Stimulated activated CD8-positive, alpha-beta memory T cell treated with anti-CD3 and anti-CD28 coated beads, Interleukin-12 subunit alpha, Interleukin-12 subunit beta, amount 100 ng/mL, for 4 hours (primary cell): ENCODE results near the gene C6orf120.
"Not testable (repeated sequence)": the region's sequence is repeated elsewhere in the genome, so short reads cannot be mapped to it uniquely, and the experiment has no call there.

Experiments used
- DNase-seq: peaks from one replicate; pipeline ENCODE4 v3.0.0-alpha.2; 2020; ENCODE audit warnings: low read depth

Gene C6orf120

DNA sequence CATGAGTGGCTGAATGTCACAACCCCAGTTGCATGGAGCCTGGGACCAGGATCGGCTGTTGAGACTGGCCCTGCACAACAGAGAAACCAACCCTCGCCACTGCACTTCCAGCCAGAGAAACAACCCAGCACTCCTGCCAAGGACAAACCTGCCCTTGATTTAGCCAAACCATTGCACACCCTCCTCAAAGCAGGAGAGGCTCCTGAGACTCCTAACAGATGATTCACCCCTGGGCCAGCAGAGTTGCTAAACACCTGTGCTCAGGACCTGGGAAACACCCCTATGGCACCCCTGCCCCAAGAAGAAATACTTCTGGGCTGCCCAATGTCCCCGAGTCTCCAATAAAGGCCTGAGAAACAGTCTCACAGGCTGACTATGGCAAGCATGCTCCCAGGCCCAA is 17.9 kb upstream of the C6orf120 start:
- DNase-seq = no peak

DNA sequence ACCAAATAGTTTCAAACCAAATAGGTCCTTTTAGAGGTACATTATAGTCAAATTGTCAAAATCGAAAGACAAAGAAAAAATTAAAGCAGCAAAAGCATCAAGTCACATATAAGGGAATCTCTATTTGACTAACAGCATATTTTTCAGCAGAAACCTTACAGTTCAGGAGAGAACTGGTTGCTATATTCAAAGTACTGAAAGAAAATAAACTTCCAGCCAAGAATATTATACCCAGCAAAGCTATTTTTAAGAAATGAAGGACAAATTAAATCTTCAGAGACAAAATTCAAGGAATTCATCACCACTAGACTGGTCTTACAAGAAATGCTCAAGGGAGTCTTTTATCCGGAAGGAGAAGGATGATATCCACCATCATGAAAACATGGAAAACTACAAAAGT is 16.1 kb upstream of the C6orf120 start:
- no peak for DNase-seq

DNA sequence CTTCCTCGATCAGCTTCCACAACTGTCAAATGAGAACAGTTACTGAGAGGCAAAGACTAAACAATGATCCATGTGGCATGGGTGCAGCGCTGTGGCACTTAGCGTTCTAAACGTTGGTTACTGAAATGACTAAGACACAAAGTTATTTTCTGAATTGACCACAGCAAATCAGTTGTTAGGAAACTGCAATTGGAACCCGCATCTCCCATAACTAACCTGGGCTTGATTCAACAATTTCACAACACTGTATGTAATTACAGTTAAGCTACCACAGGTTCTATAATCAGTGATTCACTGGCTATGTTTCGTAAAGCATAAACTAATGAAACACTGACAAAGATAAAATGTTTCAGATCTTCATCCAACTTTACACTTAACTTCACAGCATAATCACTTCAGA is 12.6 kb upstream of the C6orf120 start:
- no peak for DNase-seq

DNA sequence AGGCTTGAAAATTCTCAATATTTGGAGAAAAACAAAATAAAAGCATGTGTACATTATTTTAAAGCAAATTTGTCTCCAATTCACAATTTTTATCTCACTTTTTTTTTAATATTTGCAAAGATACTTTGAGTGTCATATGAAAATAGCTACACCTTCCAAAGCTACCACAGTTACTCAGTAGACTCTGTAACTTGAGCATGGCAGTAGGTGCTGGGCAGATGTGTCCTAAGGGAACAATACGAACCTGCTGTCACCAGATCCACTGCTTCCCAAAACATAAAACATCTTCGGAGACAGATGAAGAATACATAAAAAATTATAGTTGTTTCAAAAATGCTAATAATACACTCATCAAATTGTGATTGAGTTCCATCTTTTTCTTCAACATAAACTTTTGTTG is 10.7 kb upstream of the C6orf120 start:
- DNase-seq = no peak

DNA sequence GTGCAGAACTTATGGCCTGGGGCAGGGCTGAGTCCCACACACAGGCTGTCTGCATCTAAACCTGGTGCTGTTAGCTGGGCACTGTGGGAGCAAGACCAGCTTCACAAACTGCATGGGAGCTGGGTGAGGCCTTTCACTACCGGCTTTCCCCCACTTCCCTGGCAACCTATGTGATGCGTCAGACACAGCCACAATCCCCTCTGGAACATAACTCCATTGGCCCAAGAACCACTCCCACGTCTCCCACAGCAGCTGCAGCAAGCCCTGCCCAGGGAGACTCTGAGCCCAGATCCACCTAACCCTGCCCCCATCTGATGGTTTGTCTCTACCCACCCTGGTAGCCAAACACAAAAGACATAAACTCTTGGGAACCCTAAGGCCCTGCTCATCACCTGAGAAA is 9.4 kb upstream of the C6orf120 start:
- no peak for DNase-seq

DNA sequence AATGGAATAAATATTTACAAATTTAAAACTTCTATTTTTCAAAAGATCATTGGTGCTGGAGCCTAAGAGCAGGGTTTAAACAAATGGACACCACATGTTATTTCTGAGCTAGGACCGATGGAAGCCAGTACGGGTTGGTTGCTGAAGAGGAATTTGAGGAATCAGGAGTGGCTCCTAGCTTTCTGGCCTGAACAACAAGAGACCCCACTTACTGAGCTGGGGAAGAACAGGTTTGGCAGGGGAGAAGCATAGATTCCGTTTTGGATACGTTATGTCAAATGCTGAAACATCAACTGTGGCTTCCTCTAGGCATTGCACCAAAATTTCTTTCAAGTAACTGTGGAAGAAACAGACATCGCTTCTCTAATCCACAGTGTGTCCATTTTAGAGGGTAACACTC is 6.8 kb upstream of the C6orf120 start:
- no peak for DNase-seq

DNA sequence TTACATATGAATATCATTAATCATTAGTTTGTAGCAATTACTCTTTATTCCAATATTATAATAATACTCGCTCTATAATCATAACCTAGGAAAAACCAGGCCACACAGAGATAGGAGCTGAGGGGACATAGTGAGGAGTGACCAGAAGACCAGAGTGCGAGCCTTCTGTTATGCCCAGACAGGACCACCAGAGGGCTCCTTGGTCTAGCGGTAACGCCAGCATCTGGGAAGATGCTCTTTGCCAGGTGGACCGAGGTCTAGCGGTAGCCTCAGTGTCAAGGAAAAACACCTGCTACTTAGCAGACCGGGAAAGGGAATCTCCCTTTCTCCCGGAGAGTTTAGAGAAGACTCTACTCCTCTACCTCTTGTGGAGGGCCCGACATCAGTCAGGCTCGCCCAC is 4.8 kb upstream of the C6orf120 start:
- not testable (repeated sequence) for DNase-seq

DNA sequence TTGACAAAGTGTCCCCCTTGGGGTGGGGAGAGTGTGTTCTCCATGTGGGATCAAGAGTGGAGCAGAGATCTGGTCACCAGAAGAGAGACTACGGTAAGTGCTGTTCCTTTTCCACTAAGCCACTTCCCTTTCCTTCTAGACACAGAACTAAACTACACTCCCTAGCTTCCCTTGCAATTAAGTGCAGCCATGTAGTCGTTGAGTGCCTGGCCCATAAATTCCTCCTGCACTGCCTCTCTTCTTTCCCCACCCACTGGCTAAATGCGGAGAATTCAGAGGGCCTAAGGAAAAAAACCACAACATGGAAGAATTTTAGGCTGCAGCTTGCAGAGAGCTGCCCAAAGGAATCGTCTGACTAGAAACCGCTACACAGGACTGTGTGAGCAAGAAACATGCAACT is 1.6 kb upstream of the C6orf120 start:
- DNase-seq = no peak

DNA sequence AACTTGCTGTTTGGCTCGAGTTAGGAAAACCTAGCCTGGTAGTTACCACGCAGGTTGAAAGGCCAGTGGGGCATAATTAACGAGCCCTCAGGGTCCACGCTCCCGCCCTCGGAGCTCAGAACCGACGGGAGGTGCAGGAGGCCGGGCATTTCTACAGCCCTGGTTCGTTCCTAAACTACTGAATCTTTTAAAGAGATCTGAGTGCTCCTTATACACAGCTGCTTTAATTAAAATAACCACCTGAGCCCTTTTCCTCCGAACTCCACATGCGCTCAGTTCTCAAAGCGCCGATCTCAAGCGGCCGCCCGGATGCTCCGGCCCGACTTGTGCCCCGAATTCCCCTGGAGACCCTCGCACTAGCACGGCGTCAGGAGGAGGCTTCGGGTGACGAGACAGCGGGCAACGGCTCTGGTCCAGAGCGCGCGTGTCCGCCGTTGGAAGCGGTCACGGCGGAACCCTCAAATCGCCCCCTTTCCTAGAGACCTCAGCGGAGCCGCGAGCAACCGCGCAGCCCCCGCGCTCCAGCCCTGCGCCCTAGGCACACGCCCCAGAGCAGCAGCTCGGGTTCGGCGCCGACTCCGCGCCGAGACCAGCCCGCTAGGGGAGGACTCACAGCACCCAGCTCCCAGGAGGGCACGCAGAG is 494 bp upstream of the C6orf120 start:
- DNase-seq = no peak

DNA sequence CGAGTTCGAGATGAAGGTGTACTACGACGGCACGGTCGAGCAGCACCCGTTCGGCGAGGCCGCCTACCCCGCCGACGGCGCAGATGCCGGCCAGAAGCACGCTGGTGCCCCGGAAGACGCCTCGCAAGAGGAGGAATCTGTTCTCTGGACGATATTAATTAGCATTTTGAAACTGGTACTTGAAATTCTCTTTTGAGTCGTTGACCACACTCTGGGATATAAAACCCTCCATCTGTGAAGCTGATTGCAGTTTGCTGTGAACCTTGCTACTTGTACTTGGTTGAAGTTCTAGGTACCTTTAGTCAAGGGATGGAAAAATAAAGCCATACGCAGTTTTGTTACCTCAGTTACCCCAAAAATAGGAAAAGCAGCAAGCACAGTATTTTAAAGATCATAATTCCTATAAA is 917 bp downstream of the C6orf120 start:
- DNase-seq = no peak

DNA sequence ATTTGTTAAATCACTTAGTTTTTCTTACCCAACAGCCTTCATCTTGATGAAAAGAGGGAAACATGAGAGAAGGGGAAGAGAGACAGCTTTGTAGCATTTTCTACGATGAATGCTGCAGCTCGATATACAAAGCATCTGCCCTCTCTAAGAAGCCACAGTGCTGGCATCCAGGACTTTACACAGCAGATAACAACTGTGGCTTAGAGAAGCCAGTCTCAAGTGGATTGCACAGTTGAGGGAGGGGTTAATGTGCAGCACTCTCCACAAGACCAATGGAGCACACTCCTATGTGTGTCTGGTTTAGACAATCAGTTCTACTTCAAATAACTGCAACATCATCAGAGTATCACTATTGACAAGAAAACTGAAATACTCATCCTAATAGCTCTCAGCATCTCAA is 5.8 kb downstream of the C6orf120 start:
- DNase-seq = no peak

DNA sequence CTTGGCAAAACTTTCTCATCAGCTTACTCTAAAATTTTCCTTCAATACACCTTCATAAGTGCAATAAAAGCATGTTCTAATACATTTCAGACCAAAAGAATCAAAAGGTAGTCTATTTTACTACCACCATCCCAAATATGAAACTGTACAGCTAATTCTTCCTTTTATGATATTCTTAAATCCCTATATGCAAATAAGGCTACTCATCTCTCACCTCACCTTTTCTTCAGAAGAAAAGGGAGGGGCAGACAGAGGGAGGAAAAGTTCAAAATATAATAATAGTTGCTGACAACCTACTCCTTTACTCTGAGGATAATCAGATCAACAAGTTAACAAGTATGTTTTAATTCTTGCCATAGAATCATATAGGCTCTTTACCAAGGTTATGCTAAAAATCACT is 7.4 kb downstream of the C6orf120 start:
- no peak for DNase-seq

DNA sequence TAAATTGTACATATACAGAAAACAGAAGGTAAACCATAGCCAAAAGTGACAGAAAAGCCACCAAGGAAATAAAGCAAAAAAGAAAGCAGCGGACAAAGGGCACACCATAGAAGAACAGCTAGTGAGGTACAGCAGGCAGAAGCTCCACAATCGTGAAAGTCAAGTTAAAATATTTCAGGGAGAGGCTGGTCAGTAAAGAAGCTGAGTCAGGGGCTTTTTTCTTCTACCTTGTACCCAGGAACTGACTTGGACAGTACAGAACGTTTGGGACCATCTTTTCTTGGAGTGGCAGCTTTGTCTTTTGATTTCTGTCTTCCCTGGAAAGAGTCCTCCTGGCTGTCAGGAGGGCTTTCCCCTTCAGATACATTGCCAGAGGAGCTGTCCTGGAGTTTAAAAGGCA is 8.1 kb downstream of the C6orf120 start:
- no peak for DNase-seq

DNA sequence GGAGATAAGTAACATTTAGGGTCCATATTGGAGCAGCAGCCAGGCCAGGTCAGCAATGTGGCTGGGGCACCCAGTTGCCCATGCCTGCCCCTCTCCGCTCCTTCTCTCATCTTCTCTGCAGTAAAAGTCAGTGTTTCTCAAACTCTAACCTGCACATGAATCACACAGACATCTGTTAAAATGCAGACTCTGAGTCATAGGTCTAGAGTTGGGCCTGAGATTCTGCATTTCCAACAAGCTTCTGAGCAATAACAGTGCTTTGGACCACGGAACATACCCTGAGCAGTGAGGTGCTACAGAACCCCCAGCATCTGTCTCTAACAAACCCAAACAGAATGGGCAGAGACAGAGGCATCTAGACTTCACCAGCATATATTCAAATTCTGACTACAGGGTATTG is 12.3 kb downstream of the C6orf120 start:
- no peak for DNase-seq

DNA sequence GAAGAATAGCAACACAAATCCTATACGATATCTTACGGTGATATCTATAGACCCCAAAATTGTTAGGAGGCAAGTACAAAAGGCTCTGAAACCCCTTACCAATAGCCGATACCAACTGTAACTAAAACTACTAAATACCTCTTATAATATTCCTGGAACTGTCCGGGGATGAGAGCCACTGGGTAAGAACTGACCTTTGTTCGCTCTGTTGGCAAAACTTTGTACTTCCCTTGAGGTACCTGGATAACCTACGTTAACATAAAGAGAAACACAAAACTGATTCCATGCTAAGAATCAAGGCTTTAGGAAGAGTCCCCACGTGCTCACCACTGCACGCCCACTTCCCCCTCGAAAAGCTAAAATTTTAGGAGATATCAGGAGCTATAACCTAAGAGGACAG is 12.7 kb downstream of the C6orf120 start:
- DNase-seq = no peak

DNA sequence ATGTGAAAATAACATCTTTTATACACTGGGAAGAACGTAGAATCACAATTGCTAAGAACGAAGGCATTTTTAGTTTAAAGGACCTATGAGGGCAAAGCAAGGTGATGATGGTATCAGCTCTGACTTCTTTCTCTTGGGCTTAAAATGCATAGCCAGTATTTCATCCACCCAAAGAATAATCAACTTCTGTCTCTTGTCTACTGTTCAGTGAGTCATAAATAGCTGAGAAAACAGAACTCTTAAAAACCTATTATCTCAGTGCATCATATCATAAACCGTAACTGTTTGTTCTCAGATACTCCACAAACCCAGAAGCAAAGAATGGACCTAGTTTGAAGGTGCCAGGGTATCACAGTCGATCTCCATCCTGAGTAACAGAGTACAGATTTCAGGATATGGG is 17.2 kb downstream of the C6orf120 start:
- DNase-seq = no peak

DNA sequence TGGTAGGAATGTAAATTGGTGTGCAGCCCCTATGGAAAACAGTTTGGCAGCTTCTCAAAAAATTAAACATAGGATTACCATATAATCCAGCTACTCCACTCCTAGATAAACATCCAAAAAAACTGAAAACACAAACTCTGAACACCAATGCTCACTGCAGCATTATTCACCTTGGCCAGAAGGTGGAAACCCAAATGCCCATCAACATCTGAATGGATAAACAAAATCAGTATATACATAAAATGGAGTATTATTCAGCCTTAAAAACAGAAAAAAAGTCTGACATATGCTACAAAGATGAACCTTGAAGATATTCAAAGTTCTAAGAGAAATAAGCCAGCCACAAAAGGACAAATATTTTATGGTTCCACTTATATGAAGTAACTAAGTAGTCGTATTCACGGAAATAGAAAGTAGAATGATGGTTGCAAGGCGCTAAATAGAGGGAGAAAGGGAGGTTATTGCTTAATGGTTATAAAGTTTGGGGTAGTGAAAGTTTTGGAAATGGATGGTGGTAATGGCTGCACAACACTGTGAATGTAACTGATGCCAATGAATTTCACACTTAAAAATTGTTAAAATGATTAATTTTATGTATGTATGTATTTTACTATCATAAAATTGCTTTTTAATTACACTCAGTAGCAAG is 18.4 kb downstream of the C6orf120 start:
- DNase-seq = no peak

DNA sequence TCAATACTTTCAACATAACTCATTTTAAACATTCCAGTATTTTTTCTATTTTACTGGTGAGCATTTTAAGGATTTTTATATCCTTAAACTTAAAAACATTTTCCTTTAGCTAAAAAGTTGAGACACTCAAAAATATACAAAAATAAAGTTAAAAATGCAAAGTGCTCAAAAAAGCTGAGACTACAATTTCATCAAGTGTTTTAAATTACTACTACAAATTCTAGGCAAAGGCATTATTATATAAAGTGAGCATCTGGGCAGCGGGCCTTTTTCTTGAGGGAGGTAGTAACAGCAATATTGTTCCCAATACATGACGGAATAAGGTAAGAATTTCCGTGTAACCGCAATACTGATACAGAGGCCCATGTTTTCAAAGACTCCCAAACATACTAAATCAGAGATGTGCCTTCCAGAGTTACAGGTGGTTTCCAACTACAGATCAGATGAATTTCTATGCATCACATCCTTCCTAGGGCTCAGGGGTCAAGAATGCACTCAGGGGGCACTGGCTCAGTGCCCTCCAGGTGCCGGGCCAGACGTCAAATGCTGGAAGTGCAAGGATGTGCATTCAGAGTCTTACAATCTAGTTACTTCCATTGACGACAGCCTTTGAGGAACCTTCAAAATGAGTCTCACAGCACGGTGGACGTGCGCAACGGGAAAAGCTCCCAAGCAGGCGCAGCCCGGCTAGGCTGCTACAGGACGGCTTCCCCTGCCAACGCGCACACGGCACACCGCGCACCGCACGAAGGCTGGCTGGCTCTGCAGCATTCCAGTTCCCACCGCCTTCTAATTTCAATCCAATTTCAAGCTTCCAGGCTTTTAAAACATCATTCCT is 20.7 kb downstream of the C6orf120 start:
- peak; percentile 4 for DNase-seq

DNA sequence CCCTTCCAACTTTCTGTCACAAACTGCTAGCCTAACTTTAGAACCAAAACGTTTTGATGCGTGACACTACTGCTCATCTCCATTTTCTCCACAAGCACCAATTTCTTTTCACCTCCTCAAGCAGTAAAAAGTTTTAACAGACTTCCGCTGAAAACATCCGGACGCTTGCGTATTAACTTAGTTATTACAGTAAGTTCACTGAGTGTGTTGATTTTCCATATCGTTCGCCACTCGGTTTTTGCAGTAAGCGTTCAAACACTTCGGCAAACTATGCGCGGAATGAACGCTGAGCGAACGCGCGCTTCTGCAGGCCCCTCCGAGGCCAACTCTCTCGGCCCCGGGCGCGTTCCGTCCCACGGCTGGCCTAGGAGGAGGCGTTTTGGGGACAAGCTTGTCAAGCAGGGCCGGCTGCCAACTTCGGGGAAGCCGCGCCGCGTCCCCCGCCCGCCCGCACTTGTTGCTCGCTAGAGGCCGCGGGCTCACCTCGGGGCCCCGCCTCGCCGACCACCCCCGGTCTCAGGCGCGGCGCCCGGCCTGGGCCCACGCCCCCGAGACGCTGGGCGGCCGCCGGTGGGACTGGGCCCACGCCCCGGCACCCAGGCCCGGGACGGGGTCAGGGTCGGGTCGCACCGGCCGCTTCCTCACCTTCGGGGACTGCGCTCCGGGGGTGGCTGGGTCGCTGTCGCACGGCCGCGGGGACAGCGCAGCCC is 21.4 kb downstream of the C6orf120 start:
- peak; percentile 59 for DNase-seq

DNA sequence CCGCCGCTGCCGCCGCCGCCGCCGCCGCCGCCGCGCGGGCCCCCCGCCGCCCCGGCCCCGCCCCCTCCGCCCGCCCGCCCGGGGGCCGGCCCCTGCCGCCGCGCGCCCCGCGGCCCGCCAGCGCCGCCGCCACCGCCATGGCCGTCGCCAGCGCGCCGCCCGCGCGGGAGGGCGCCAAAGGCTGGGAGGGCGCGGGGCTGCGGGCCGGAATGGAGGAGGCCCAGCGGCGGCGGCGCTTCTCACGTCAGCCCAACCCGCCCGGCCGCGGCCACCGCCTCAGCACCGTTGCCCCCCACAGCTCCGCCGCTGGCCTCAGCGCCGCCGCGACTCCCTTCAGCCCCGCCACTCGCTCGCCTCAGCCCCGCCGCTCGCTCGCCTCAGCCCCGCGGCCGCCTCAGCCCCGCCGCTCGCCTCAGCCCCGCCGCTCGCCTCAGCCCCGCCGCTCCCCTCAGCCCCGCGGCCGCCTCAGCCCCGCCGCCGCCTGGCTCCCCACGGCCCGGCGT is 22.1 kb downstream of the C6orf120 start:
- no peak for DNase-seq

DNA sequence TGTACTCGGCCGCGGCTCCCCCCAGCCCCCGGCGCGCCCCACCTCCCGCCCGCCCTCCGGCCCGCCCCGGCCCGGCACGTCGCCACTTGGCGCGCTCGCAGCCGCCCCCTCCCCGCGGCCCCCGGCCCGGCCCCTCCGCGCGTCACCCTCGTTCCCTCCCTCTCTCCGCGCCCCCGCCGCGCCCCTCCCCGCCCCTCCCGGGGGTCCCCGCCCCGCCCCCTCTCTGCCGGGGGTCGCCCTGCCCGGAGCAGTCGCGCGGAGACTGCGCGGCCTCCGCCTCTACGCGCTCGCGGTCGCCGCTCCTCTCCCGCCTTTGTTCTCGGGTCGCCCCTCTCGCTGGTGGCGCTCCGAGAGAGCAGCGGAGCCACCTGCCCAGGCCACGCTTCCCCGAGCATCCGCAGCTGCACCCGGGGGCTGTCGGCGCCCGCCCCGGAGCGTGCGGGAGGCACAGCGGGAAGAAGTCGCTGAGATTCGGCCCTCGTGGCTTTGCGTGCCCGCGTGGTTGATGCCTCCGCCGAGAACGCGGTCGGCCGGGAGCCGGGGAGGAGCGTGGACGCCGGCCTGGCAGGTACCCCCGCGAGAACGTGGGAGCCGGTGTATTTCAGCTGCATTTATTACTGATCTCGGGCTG is 22.7 kb downstream of the C6orf120 start, which contains the start of gene PHF10:
TSS of gene PHF10 (minus strand) at position 7 of the 631 bp plus-strand sequence. CDS start 569 bp downstream, outside the sequence.
- DNase-seq = peak; percentile 67
